ENCODE measurements around the gene FXN. TPM values are rescaled to one million over a fixed set of nuclear protein-coding genes. Genes with fewer than 3 reads are reported as not detected.

The FXN gene
- total RNA-seq, 1 donor from 2014 or later = 7.1 TPM

DNA sequence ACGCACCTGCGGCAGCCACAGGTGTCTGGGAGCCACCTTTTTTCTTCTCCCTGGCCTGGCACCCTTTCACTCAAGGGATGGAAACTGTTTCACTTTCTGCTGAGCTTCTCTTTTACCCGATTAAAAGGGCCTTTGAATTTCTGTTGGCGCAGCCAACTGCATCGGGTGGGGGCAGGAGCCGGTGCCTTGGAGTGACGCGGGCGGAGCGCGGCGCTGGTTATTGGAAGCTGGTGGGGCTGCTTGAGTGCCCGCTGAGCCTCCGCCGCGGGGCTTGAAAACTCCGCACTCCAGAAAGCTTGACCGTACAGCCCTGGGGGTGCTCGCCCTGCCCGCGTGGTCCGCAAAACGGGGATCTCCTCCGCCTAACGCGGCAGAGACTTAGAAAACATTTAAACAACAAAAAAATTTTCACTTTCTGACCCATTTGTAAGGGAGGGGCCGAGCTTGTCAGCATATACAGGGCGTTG is 86.6 kb downstream of the FXN start:
- TF ChIP-seq, protein P1, sequence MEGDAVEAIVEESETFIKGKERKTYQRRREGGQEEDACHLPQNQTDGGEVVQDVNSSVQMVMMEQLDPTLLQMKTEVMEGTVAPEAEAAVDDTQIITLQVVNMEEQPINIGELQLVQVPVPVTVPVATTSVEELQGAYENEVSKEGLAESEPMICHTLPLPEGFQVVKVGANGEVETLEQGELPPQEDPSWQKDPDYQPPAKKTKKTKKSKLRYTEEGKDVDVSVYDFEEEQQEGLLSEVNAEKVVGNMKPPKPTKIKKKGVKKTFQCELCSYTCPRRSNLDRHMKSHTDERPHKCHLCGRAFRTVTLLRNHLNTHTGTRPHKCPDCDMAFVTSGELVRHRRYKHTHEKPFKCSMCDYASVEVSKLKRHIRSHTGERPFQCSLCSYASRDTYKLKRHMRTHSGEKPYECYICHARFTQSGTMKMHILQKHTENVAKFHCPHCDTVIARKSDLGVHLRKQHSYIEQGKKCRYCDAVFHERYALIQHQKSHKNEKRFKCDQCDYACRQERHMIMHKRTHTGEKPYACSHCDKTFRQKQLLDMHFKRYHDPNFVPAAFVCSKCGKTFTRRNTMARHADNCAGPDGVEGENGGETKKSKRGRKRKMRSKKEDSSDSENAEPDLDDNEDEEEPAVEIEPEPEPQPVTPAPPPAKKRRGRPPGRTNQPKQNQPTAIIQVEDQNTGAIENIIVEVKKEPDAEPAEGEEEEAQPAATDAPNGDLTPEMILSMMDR (IDR thresholded peaks at IDR 0.05; ENCODE audit: partially characterized antibody, unreplicated experiment) = no peak
- Mint-ChIP-seq H3K9me3 (ENCODE audit: unreplicated experiment) (peaks cover 3% of the 10 kb centered on the region), H3K27me3 (ENCODE audit: unreplicated experiment) (peaks cover 5% of the 10 kb centered on the region), H3K36me3 (ENCODE audit: unreplicated experiment) (no peaks in the 10 kb centered on the region), H3K4me1 (ENCODE audit: low read depth, unreplicated experiment) (peaks cover 3% of the 10 kb centered on the region), H3K27ac (ENCODE audit: unreplicated experiment) (no peak overlapping the region), H3K4me3 (ENCODE audit: unreplicated experiment) (peak overlapping the region; percentile 82)
- DNase-seq = peak; percentile 53

- peak overlapping the region; percentile 82 for H3K4me3 Mint-ChIP-seq (ENCODE audit: unreplicated experiment)
- H3K36me3 Mint-ChIP-seq (ENCODE audit: unreplicated experiment) = no peaks in the 10 kb centered on the region
- no peak for DNase-seq
- H3K4me1 Mint-ChIP-seq (ENCODE audit: low read depth, unreplicated experiment) = peaks cover 3% of the 10 kb centered on the region
- H3K27ac Mint-ChIP-seq (ENCODE audit: unreplicated experiment) = no peak overlapping the region
- H3K9me3 Mint-ChIP-seq (ENCODE audit: unreplicated experiment) = peaks cover 3% of the 10 kb centered on the region
- TF ChIP-seq, protein P1 (IDR thresholded peaks at IDR 0.05; ENCODE audit: partially characterized antibody, unreplicated experiment) = no peak
- peaks cover 5% of the 10 kb centered on the region for H3K27me3 Mint-ChIP-seq (ENCODE audit: unreplicated experiment)
Observed at GRCh38 chr9:69122549-69123141, 87.1 kb downstream of the FXN start.

- H3K4me3 Mint-ChIP-seq (ENCODE audit: unreplicated experiment) = no peak overlapping the region
- DNase-seq = no peak
- H3K36me3 Mint-ChIP-seq (ENCODE audit: unreplicated experiment) = no peaks in the 10 kb centered on the region
- H3K27me3 Mint-ChIP-seq (ENCODE audit: unreplicated experiment) = peaks cover 6% of the 10 kb centered on the region
- TF ChIP-seq, protein P1 (IDR thresholded peaks at IDR 0.05; ENCODE audit: partially characterized antibody, unreplicated experiment) = no peak
- H3K9me3 Mint-ChIP-seq (ENCODE audit: unreplicated experiment) = peaks cover 2% of the 10 kb centered on the region
- no peaks in the 10 kb centered on the region for H3K4me1 Mint-ChIP-seq (ENCODE audit: low read depth, unreplicated experiment)
- no peak overlapping the region for H3K27ac Mint-ChIP-seq (ENCODE audit: unreplicated experiment)
Observed at GRCh38 chr9:69130456-69131441, 95.2 kb downstream of the FXN start.

GRCh38 chr9:69131682-69132081 is 96.1 kb downstream of the FXN start:
- DNase-seq = no peak
- Mint-ChIP-seq H3K4me3 (ENCODE audit: unreplicated experiment) (no peak overlapping the region), H3K9me3 (ENCODE audit: unreplicated experiment) (peaks cover 2% of the 10 kb centered on the region), H3K27me3 (ENCODE audit: unreplicated experiment) (peaks cover 6% of the 10 kb centered on the region), H3K36me3 (ENCODE audit: unreplicated experiment) (no peaks in the 10 kb centered on the region), H3K4me1 (ENCODE audit: low read depth, unreplicated experiment) (no peaks in the 10 kb centered on the region), H3K27ac (ENCODE audit: unreplicated experiment) (no peak overlapping the region)
- TF ChIP-seq, protein P1 (IDR thresholded peaks at IDR 0.05; ENCODE audit: partially characterized antibody, unreplicated experiment) = no peak

Measured in glutamatergic neuron (in vitro differentiated cells).